GM20431 (cell line): Measurements from ENCODE around the gene LMNB1.
"Not testable (repeated sequence)": the region's sequence is repeated elsewhere in the genome, so short reads cannot be mapped to it uniquely, and the experiment has no call there.

ENCODE experiments used
- in situ Hi-C: fragments of 300-500 bp; cut with MseI, MboI; formaldehyde crosslinking; loops from one replicate; pipeline ENCODE4 v1.15.0; 2020; ENCODE audit warnings: low sequenced_read_pairs; ENCODE audit not compliant: unreplicated experiment

The LMNB1 gene

DNA sequence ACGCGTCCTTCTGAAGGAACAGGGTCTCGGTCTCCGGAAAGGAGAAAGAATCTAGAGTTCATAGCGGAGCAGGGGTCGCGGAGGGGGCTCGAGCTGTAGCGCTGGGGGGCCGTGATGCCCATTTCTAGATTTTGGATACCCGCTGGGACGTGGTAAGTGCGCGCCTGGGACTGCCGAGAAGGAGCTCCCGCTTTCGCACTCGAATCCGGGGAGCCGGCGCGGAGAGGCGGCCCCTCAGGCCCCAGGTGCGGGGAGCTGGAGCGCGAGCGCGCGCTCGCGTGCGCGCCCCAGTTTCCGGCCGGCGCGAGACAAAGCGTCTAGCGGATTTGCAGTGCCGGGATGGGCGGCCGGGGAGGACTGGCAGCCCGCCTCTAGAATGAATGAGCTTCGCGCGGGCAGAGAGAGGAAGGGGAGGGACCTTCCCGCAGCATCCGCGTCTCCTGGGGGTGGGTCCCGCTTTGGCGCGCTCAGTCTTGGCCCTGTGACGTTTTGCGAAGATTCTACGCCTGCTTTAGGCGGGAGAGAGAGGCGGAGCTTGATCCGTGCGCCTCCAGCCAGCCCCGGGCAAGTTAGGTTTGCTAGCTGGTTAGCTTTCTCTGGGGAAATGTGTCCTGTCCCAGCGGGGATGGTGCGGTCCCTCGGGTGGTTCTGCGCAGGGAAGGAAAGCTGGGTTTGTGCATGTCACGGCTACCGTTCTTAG lies 1.2 kb downstream of the LMNB1 start:
- in situ Hi-C loops = loop anchor here (25.0 kb wide), 1 partner anchor 416 kb away; no protein-coding TSS in a partner anchor

DNA sequence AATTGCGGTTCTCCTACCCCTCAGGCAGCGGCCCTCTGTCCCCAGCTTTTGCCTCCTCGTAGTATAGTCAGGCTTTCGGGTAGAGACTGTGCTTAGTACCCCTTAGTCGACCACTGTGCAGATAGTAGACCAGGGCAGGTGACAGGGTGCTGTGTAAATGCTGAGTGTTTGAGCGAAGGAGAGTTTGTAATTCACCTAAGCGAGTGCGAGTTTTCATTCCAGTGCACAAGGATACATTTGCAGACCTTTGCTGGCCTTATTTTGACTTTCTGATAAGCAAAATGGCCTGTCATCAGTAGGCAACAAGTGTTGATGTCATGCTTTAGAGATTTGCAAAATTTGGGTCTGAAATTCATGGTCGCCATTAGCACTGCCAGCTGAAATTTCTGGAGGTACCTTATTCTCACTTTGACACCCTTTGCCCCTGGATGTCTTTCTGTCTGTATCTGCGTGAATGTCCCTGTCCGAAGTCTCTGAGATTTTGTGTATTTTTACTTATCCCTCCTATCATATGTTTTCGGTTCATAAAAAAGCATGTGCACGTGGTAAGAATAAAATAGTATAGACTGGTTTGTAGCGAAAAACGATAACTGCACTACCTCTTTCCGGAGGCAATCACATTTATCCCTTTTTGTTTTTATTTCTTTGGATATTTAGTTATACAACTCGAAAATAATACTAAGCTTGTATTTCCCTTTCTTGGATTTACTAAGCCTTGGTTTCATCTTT lies 1.9 kb downstream of the LMNB1 start:
- in situ Hi-C loops = loop anchor here (25.0 kb wide), 1 partner anchor 417 kb away; no protein-coding TSS in a partner anchor

DNA sequence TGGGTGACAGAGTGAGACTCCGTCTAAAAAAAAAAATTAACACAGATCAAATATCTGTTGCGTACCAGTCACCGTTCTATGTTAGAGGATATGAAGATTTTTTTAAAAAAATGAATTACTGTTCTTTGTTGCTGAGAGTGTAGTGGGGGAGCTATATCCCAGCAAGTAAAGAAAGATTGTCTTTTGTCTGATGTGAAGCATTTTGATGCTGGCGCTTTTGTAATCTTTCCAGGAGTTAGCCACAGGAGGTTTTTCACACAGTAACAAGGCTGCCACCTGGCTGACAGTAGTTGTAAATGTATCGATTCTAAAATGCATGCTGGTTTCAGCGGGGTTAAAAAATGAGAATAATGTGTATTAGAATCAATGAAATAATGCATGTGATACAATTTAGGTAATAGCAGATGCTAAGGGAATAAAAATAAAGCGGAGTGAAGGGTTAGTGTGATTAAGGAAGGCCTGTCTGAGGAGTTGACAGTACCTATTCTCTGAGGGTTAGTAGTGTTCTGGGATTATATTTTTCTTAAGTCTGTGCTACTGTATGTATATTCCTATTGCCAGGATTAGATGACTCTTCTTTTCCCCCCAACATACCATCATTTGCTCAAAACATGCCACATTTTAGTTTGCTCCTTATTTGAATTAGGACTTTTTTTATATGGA lies 3.4 kb downstream of the LMNB1 start:
- in situ Hi-C loops = loop anchor here (10.0 to 25.0 kb wide), 2 partner anchors 105 to 418 kb away; no protein-coding TSS in a partner anchor

DNA sequence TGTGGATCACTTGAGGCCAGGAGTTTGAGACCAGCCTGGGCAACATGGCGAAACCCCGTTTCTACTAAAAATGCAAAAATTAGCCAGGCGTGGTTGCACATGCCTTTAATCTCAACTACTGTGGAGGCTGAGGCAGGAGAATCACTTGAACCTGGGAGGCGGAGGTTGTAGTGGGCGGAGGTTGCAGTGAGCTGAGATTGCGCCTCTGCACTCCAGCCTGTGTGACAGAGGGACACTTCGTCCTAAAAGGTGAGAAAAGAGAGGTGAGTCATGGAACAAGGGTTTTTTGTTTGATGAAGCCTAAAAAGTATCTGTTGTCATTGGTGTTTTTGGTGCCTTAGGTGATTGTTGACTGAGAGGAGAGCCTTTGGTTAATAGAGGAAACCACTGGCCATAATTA lies 11.5 kb downstream of the LMNB1 start:
- in situ Hi-C loops = loop anchor here (10.0 to 25.0 kb wide), 2 partner anchors 114 to 426 kb away; no protein-coding TSS in a partner anchor

DNA sequence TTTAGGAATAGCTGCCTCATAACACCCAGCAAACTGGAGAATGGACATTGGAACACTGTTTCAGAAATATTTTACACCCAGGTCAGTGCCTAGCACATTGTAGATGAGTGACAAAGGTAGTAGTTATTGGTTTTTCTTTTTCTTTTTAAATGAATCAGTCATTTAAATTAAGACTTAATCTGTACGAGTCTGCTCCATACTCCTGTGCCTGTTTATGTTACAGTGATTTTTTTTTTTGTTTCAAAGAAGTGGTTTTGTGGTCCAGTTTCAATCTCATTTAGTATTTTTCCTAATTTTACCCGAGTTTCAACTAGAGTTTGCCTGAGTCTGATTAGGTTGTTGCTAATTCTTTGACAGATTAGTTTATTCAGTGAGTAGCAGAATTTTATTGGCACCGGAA lies 16.2 kb downstream of the LMNB1 start:
- in situ Hi-C loops = loop anchor here (25.0 kb wide), 1 partner anchor 431 kb away; no protein-coding TSS in a partner anchor

DNA sequence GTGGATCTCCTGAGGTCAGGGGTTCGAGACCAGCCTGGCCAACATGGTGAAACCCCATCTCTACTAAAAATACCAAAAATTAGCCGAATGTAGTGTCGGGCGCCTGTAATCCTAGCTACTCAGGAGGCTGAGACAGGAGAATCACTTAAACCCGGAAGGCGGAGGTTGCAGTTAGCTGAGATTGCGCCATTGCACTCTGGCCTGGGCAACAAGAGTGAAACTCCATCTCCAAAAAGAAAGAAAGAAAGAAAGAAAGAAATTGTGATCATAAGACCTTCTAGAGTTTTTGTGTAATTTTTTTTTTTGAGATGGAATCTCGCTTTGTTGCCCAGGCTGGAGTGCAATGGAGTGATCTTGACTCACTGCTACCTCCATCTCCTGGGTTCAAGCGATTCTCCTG lies 16.7 kb downstream of the LMNB1 start:
- in situ Hi-C loops = loop anchor here (25.0 kb wide), 1 partner anchor 431 kb away; no protein-coding TSS in a partner anchor

DNA sequence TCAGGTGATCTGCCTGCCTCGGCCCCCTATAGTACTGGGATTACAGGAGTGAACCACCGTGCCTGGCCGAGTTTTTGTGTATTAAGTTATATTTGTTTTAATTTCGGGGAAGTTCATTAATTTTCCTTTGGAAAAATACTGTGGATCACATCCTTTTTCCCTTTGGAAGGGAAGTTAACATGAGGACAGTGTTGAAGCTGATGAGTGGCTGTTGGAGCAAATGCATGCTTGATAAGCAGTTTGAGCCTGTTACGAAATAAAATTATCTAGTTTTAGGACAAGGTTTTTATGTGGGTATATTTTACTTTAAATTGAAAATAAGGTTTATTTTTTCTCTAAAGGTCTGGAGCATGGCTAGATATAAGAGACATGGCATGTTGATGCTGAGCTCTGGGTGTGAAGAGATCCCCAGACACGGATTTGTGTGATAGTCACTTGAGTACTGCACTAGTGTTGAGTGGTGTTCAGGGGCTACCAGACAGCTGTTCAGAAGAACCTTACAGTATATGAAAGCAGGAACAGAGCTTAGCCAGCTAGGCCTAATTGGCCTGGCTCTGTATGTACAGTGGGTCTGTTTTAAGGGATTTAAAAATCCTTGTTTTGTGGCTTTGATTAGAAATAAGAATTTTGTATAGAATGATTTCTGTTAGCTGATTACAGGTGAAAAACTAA lies 17.4 kb downstream of the LMNB1 start:
- in situ Hi-C loops = loop anchor here (25.0 kb wide), 1 partner anchor 432 kb away; no protein-coding TSS in a partner anchor

DNA sequence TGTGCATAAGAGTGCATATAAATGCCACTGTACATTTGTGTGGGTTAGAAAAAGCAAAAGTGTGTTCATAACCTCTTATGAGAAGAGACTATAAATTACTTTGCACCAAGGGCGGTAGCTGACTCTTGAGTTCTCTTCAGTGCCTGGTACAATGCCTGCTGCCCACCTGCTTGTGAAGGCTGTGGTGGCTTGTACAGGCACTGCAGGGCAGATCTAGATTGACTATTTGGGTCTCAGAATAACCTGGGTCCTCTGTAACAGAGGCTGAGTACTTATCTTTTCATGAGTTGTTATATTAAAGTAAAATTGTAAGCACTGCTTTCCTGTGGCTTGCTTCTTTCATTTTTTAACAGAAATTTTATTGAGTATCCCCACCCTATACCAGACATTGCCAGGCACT lies 22.8 kb downstream of the LMNB1 start:
- in situ Hi-C loops = loop anchor here (25.0 kb wide), 1 partner anchor 437 kb away; no protein-coding TSS in a partner anchor

DNA sequence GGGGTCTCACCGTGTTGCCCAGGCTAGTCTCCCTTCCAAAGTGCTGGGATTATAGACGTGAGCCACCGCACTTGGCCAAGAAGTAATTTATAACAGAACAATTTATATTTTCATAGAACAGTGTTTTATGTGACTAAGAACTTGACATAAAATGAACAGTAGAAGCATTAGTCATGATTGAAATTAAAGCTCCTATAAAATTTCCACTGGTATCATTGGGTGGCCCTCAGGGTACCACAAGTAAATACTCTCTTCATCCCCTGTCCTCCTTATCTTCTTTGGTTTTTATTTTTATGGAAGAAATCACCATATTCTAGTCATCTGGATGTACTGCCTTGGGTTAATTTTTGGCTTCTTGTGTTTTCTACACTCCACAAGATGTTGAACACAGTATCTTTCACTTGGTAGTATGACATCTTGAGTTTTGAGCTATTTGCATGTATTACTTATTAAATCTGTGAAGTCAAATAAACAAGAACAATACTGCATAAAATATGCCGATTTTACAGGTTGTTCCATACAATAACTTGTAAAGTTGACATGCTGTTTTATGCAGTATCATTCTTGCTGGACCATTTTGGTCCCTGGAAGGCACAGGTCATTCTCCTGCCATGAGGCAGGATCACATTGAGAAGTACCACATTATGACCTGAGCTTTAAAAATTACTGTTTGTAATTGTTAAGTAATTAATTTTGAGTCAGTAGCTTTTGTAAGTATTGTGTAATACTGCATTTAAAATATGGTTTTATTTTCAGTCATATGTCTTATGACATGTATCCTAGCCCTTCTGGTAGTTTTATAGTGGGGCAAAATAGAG lies 24.4 kb downstream of the LMNB1 start:
- in situ Hi-C loops = no loop called here

DNA sequence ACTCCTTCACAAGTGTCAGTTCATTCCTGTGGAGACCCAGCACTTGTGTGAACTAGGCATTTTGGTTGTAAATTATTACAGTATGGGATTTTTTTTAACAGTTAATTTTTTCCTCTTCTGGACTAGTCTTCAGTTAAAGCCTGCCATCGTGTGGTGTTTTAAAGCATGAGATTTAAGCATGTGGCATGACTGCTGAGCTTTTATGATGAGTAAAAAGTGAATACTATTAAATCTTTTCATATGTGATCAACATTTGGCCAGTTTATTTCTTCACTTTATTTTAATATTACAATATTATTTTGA lies 25.0 kb downstream of the LMNB1 start:
- in situ Hi-C loops = no loop called here

DNA sequence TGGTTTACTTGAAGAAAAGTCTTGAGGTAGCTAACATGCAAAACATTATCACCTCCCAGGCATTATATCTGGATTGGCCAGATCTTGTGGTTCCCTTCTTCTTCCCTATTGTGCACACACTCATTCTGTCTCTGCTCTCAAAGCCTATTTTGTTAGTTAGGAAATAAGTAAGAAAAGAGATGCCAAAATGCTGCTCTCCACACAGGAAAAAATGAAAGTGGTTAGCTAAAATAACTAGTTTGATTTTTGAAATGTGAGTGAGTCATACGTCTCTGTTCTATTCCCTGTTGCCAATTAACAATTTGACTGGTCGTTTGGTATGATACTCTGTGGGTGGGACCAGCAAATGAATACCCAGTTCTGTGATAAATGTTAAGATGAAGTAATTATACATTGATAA lies 28.1 kb downstream of the LMNB1 start:
- in situ Hi-C loops = no loop called here

DNA sequence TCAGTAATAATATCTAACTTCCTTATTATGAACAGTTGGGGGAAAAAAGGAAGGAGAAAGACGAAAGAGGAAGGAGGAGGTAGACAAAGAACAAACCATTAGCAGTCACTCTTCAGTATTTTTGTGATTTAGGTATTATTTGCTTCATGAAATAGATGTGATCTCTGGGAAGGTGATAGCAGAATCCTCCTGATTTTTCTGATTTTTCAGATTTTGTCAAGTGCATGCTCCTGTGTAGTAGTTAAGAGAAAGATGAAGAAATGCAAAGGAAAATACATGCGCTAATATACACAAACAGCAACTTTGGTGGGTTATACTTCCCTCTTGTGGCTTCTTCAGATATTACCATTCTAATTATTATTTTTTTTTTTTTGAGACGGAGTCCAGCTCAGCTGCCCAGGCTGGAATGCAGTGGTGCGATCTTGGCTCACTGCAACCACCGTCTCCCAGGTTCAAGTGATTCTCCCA lies 31.6 kb downstream of the LMNB1 start:
- in situ Hi-C loops = no loop called here

DNA sequence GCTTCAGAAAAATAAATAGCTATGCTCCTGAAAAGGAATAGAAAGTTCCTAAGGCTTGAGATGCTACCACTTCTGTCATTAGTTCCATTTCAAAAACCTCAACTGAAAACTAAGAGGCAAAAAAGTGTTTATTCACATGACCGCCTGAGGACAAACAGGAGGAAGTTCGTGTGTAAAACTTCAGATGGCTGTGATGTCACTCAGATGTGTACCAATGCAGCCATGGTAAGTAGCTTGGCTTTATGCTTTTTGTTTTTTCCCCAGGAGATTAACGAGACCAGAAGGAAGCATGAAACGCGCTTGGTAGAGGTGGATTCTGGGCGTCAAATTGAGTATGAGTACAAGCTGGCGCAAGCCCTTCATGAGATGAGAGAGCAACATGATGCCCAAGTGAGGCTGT lies 33.0 kb downstream of the LMNB1 start:
- in situ Hi-C loops = no loop called here

DNA sequence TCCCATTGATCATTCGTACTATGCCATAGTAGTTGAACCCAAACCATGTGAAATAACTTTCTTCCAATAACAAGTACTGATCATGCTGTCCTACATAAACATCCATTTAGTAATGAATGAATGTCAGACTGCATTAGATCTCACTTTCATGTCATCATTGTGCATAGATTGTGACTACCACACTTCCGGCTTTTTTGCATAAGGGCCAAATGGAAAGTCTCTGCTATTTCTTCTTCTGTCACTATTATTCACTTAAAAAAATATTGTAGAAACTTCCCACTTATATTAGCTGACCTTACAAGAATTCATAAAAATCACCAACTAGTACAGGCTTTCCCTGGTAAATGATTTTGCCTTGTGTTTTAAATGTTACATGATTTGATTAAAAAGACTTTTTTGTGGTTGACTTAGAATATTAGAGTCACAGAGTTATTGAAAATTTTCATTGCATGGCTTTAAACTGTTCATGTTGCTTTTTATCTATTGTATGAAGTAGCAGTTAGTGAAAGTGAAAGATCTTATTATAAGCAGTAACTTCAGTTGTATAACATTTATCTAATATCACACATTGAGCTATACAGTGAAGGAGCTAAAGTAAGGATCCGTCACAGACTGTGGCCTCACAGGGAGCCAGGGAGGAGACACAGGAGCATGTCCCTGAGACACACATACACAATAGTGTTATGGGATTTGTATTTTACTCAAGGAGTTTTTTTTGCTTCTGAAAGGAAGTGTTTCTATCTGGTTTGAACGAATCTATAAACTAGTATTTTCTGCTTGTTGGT lies 33.9 kb downstream of the LMNB1 start:
- in situ Hi-C loops = no loop called here

DNA sequence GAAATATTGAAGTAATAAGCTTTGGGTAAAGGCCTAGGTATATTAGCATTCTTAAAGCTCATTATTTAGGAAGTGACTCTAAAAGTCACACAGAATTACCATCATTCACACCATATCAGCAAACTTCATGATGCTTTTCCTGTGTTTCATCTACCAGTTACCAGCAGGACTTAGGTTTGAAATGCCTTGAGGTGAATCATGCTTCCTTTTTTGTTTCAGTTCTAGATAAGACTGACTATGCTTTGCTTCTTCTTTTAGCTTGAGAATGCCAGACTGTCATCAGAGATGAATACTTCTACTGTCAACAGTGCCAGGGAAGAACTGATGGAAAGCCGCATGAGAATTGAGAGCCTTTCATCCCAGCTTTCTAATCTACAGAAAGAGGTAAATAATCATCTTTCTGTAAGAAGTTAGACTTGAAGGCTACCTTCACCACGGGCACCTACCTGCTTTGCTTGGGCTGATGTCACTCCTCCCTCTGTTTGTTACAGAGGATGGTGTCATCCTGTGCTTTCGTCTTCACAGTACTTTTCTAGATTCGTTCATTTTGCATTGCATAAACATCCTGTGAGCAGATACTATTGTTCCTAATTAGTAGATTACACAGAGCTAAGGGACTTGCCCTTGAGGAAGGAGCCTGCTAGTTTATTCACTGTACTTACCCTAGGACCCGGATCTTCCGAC lies 34.7 kb downstream of the LMNB1 start:
- in situ Hi-C loops = no loop called here

DNA sequence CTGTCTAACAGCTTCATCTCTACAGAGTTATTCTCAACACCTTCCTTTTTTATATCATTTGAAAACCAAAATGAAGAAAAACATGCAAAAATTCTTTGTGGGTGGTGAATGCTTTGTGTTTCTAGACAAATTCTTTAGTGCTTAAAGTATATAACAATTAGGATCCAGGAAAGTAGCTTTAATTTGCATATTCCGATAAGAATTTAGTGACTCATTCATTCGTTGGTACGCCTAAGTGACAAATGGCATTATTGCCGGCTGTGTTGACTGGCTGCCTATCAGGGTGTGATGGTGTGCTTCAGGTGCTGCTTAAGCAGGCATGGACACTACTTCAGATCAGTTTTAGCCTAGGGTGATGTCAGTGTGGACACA lies 35.2 kb downstream of the LMNB1 start:
- in situ Hi-C loops = no loop called here

DNA sequence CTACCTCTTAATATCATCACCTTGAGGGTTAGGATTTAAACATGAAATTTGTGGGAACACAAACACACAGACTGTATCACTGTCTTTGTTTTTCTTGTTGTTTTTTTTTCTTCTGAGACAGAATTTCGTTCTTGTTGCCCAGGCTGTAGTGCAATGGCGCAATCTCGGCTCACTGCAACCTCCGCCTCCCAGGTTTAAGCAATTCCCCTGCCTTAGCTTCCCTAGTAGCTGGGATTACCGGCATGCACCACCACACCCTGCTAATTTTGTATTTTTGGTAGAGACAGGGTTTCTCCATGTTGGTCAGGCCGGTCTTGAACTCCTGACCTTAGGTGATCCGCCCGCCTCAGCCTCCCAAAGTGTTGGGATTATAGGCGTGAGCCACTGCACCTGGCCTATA lies 36.9 kb downstream of the LMNB1 start:
- in situ Hi-C loops = not testable (repeated sequence)

DNA sequence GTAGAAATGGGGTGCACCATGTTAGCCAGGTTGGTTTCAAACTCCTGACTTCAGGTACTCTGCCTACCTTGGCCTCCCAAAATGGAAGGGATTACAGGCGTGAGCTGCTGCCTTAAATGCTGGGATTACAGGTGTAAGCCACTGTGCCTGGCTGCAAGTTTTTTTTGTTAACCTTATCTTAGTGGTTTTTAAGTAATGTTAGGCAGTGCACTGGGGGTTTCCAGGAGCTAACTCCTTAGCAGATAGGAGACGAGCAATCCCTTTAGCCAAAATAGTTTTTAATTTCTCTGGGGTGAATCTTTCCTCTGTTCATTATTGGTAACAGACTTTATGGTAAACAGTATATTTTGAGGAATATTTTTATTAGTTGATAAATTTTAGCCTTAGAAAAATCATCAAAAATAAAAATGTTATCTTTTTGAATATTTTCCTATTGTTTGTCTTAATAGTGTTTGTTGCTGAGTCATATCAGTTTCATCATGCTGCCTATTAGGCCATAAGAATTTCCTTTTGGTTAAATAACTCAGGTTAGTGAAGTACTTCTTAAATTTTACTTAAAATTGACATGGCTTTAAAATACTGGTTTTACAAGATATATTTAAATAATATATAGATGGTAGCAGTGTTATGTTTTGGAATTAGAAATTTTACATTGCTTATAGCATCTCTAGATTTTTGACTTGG lies 37.9 kb downstream of the LMNB1 start:
- in situ Hi-C loops = no loop called here
